Activated T-cell treated with anti-CD3 and anti-CD28 coated beads for 48 hours (primary cell): Measurements from ENCODE around the gene COPA.

Experiments used
- DNase-seq: peaks from one replicate; pipeline ENCODE4 v3.0.0-alpha.2; 2020; ENCODE audit warnings: low read depth

COPA gene

GRCh38 chr1:160264795-160265307 is 78.2 kb downstream of the COPA start:
- no peak for DNase-seq

- peak; percentile 97 for DNase-seq
Observed at GRCh38 chr1:160261893-160262794, 80.9 kb downstream of the COPA start, which contains the start of gene DCAF8. Gene DCAF8 (minus strand): TSS chr1:160262549. CDS start chr1:160244008, 18,541 bp downstream.

GRCh38 chr1:160261556-160261892 is 81.5 kb downstream of the COPA start:
- DNase-seq = peak; percentile 47

GRCh38 chr1:160260406-160261382 is 82.4 kb downstream of the COPA start:
- DNase-seq = no peak

GRCh38 chr1:160258177-160258798 is 84.8 kb downstream of the COPA start:
- DNase-seq = no peak

- DNase-seq = no peak
Observed at GRCh38 chr1:160257411-160258015, 85.5 kb downstream of the COPA start.

GRCh38 chr1:160256396-160257046 is 86.5 kb downstream of the COPA start:
- DNase-seq = no peak

GRCh38 chr1:160255781-160256300 is 87.2 kb downstream of the COPA start:
- DNase-seq = no peak

GRCh38 chr1:160251687-160252526 is 91.1 kb downstream of the COPA start:
- peak; percentile 14 for DNase-seq

GRCh38 chr1:160251011-160251410 is 92.0 kb downstream of the COPA start:
- DNase-seq = no peak

GRCh38 chr1:160247053-160247452 is 96.0 kb downstream of the COPA start:
- no peak for DNase-seq

GRCh38 chr1:160245434-160245833 is 97.6 kb downstream of the COPA start:
- no peak for DNase-seq

- no peak for DNase-seq
Observed at GRCh38 chr1:160244209-160244608, 98.8 kb downstream of the COPA start.

- no peak for DNase-seq
Observed at GRCh38 chr1:160243767-160244166, 99.3 kb downstream of the COPA start.

- no peak for DNase-seq
Observed at GRCh38 chr1:160239582-160240299, 103.3 kb downstream of the COPA start.
